GM23248 (cell line): ENCODE measurements around the gene GRAMD1B. TPM values are rescaled to one million over a fixed set of nuclear protein-coding genes. Genes with fewer than 3 reads are reported as not detected.
"Not testable (repeated sequence)": the region's sequence is repeated elsewhere in the genome, so short reads cannot be mapped to it uniquely, and the experiment has no call there.

Experiments used
- DNase-seq: peaks from one replicate; pipeline ENCODE4 v3.0.0-alpha.2; 2015
- H2AFZ ChIP-seq: fragments of 200-600 bp; sonication (generic); 2 replicates; pipeline ENCODE4 v1.6.1; 2016; ENCODE audit warnings: antibody characterized with exemption
- H3F3A ChIP-seq: fragments of 200-600 bp; sonication (generic); 2 replicates; pipeline ENCODE4 v1.6.1; 2016; ENCODE audit warnings: mild to moderate bottlenecking, antibody characterized with exemption, mixed run types; ENCODE audit not compliant: insufficient read depth
- H3K27ac ChIP-seq: fragments of 200-600 bp; sonication (generic); 2 replicates; pipeline ENCODE4 v1.5.1; 2016; ENCODE audit warnings: mild to moderate bottlenecking
- H3K27me3 ChIP-seq: fragments of 200-600 bp; sonication (generic); replicated peaks from 2 replicates; pipeline ENCODE4 v1.6.1; 2016; ENCODE audit warnings: mild to moderate bottlenecking; ENCODE audit not compliant: insufficient read depth
- H3K36me3 ChIP-seq: fragments of 200-600 bp; sonication (generic); 2 replicates; pipeline ENCODE4 v1.6.1; 2016; ENCODE audit warnings: low read depth, mild to moderate bottlenecking
- H3K4me1 ChIP-seq: fragments of 200-600 bp; sonication (generic); 2 replicates; pipeline ENCODE4 v1.6.1; 2016; ENCODE audit warnings: mild to moderate bottlenecking; ENCODE audit not compliant: insufficient read depth
- H3K4me2 ChIP-seq: fragments of 200-600 bp; sonication (generic); one replicate; pipeline ENCODE4 v1.6.1; 2016; ENCODE audit warnings: mild to moderate bottlenecking; ENCODE audit not compliant: unreplicated experiment
- H3K4me3 ChIP-seq: fragments of 200-600 bp; sonication (generic); 2 replicates; pipeline ENCODE4 v1.5.1; 2016; ENCODE audit warnings: mild to moderate bottlenecking
- H3K79me2 ChIP-seq: fragments of 200-600 bp; sonication (generic); 2 replicates; pipeline ENCODE4 v1.6.1; 2016; ENCODE audit warnings: mild to moderate bottlenecking; ENCODE audit not compliant: insufficient read depth
- H3K9ac ChIP-seq: fragments of 200-600 bp; sonication (generic); 2 replicates; pipeline ENCODE4 v1.6.1; 2016; ENCODE audit warnings: mild to moderate bottlenecking
- H3K9me2 ChIP-seq: fragments of 200-600 bp; sonication (generic); 2 replicates; pipeline ENCODE4 v1.6.1; 2016; ENCODE audit warnings: mixed run types, mild to moderate bottlenecking, moderate library complexity; ENCODE audit not compliant: insufficient read depth
- H3K9me3 ChIP-seq: fragments of 200-600 bp; sonication (generic); one replicate; pipeline ENCODE4 v1.6.1; 2017; ENCODE audit warnings: low read depth
- H4K20me1 ChIP-seq: fragments of 200-600 bp; sonication (generic); 2 replicates; pipeline ENCODE4 v1.6.0; 2016; ENCODE audit not compliant: insufficient read depth
- EZH2 ChIP-seq: fragments of 200-600 bp; sonication (generic); IDR thresholded peaks from 2 replicates; pipeline ENCODE4 v1.6.1; 2018; ENCODE audit warnings: antibody characterized with exemption, mild to moderate bottlenecking; ENCODE audit not compliant: insufficient read depth, poor library complexity, severe bottlenecking
- EZH2phosphoT487 ChIP-seq: fragments of 200-600 bp; sonication (generic); IDR thresholded peaks from 2 replicates; pipeline ENCODE4 v1.6.1; 2018; ENCODE audit warnings: antibody characterized with exemption, moderate library complexity, mild to moderate bottlenecking, low read depth; ENCODE audit not compliant: insufficient read depth
- WGBS, 2 experiments: methylation state at CpG; one replicate each; pipeline ENCODE4 v1.1.6; 2015 to 2017; ENCODE audit warnings: low lambda C conversion rate in 2 of 2, low coverage in 1 of 2; ENCODE audit errors: missing lambda C conversion rate in 2 of 2; 5-methylcytosine and 5-hydroxymethylcytosine counted together
- in situ Hi-C: fragments of 300-500 bp; cut with MboI; formaldehyde crosslinking; loops from 2 replicates; pipeline ENCODE4 v1.15.0; 2020
- polyA plus RNA-seq: library from polyadenylated mRNA; unstranded; fragments of >200 nt; fragmentation: Nextera tagmentation; extraction: Ambion mirVana; gene quantifications from 2 replicates; pipeline ENCODE4 v1.2.1, GENCODE V29; 2016
- total RNA-seq: library from RNA; depleted of rRNA; stranded (reverse); fragments of >200 nt; shearing (Covaris generic); gene quantifications from 2 replicates; pipeline ENCODE4 v1.2.3, GENCODE V29; 2014

GRAMD1B gene
- total and polyA plus RNA-seq, 2 experiments from 2014 or later, result 4.1 to 14.8 TPM

GRCh38 chr11:123570939-123571580 lies 141.0 kb downstream of the GRAMD1B start:
- no peak overlapping the region for H2AFZ ChIP-seq
- H3K9ac ChIP-seq, result no peak overlapping the region
- H3K79me2 ChIP-seq, result peaks cover 75% of the 10 kb centered on the region
- in situ Hi-C loops, result no loop called here
- no peaks in the 10 kb centered on the region for H3K36me3 ChIP-seq
- no peak overlapping the region for H3K4me2 ChIP-seq
- TF ChIP-seq EZH2phosphoT487 (no peak), EZH2 (no peak)
- no peaks in the 10 kb centered on the region for H3K4me1 ChIP-seq
- H3K9me2 ChIP-seq, result no peaks in the 10 kb centered on the region
- DNase-seq, result no peak
- no peaks in the 10 kb centered on the region for H3F3A ChIP-seq
- H3K9me3 ChIP-seq, result no peaks in the 10 kb centered on the region
- WGBS, 2 experiments, result 86 to 87% methylated on average over 9 of the region's 9 CpGs
- H4K20me1 ChIP-seq, result no peaks in the 10 kb centered on the region
- H3K27me3 ChIP-seq, result no peaks in the 10 kb centered on the region
- no peak overlapping the region for H3K27ac ChIP-seq
- no peak overlapping the region for H3K4me3 ChIP-seq

- WGBS, 2 experiments, result 97 to 100% methylated on average over 4 to 18 of the region's 21 CpGs
- H2AFZ ChIP-seq, H3K4me1 ChIP-seq, H3K27ac ChIP-seq, H3K27me3 ChIP-seq, H3F3A ChIP-seq, H3K9ac ChIP-seq, in situ Hi-C loops, H4K20me1 ChIP-seq, H3K4me3 ChIP-seq, H3K9me3 ChIP-seq, H3K9me2 ChIP-seq, H3K36me3 ChIP-seq, DNase-seq, H3K4me2 ChIP-seq: not testable (repeated sequence)
- H3K79me2 ChIP-seq, result peaks cover 64% of the 10 kb centered on the region
These were observed 142.7 kb downstream of the GRAMD1B start for GRCh38 chr11:123572791-123573190.

GRCh38 chr11:123573286-123573685 lies 143.2 kb downstream of the GRAMD1B start:
- Histone ChIP-seq H3K27ac (no peak overlapping the region), H2AFZ (no peak overlapping the region), H4K20me1 (no peaks in the 10 kb centered on the region), H3K9me2 (no peaks in the 10 kb centered on the region), H3K9ac (no peak overlapping the region), H3K4me1 (peaks cover 6% of the 10 kb centered on the region), H3K4me2 (no peak overlapping the region), H3K36me3 (no peaks in the 10 kb centered on the region), H3K27me3 (no peaks in the 10 kb centered on the region), H3K79me2 (peaks cover 60% of the 10 kb centered on the region), H3K9me3 (no peaks in the 10 kb centered on the region), H3F3A (no peaks in the 10 kb centered on the region), H3K4me3 (no peak overlapping the region)
- in situ Hi-C loops, result no loop called here
- no peak for TF ChIP-seq EZH2phosphoT487
- no peak for TF ChIP-seq EZH2
- DNase-seq, result no peak
- WGBS, 2 experiments, result 24 to 27% methylated on average over 2 of the region's 2 CpGs

DNA sequence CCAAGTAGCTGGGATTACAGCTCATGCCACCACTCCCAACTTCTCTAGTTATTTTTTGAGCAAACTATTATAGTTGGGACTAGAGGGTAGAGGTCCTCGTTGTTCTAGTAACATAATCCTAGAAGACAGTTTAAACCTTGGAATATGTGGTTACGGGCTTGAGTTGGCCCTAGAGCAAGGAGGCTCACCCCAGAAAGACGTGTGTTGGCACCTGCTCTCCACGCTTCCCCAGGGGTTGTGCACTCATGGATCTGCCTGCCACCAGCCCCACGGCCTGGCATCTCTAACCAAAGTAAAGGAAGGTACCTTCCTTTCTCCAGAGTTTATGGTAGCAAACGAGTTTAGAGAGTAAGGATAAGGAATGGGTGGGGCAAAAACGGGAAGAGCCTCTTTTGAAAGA lies 145.4 kb downstream of the GRAMD1B start:
- H3K36me3 ChIP-seq, result no peaks in the 10 kb centered on the region
- no peaks in the 10 kb centered on the region for H3K9me2 ChIP-seq
- H3K27me3 ChIP-seq, result no peaks in the 10 kb centered on the region
- peaks cover 6% of the 10 kb centered on the region for H3K4me1 ChIP-seq
- in situ Hi-C loops, result no loop called here
- no peaks in the 10 kb centered on the region for H3F3A ChIP-seq
- TF ChIP-seq EZH2phosphoT487, result no peak
- no peak for DNase-seq
- no peak overlapping the region for H3K27ac ChIP-seq
- 85% methylated on average over 7 of the region's 7 CpGs for WGBS, 2 experiments
- H2AFZ ChIP-seq, result no peak overlapping the region
- peaks cover 38% of the 10 kb centered on the region for H3K79me2 ChIP-seq
- no peak overlapping the region for H3K9ac ChIP-seq
- H3K4me3 ChIP-seq, result no peak overlapping the region
- no peaks in the 10 kb centered on the region for H4K20me1 ChIP-seq
- H3K4me2 ChIP-seq, result no peak overlapping the region
- H3K9me3 ChIP-seq, result no peaks in the 10 kb centered on the region

- no peak for DNase-seq
- 58 to 77% methylated on average over 3 of the region's 3 CpGs for WGBS, 2 experiments
These were observed 146.0 kb downstream of the GRAMD1B start for GRCh38 chr11:123576082-123576481.

More at GRCh38 chr11:123576082-123576481, 146.0 kb downstream of the GRAMD1B start:
- H3K79me2 ChIP-seq, result peaks cover 33% of the 10 kb centered on the region
- no peak overlapping the region for H3K27ac ChIP-seq
- no peaks in the 10 kb centered on the region for H3K9me2 ChIP-seq
- H3K4me1 ChIP-seq, result peaks cover 6% of the 10 kb centered on the region
- no peaks in the 10 kb centered on the region for H3F3A ChIP-seq
- TF ChIP-seq EZH2phosphoT487 (no peak), EZH2 (no peak)
- no peaks in the 10 kb centered on the region for H3K27me3 ChIP-seq
- no peaks in the 10 kb centered on the region for H3K9me3 ChIP-seq
- no peak overlapping the region for H3K4me2 ChIP-seq
- no peaks in the 10 kb centered on the region for H4K20me1 ChIP-seq
- H3K36me3 ChIP-seq, result no peaks in the 10 kb centered on the region
- no peak overlapping the region for H3K9ac ChIP-seq
- in situ Hi-C loops, result no loop called here
- no peak overlapping the region for H2AFZ ChIP-seq
- H3K4me3 ChIP-seq, result no peak overlapping the region
